Measurements from ENCODE around the gene LMX1B.

LMX1B gene

GRCh38 chr9:126682928-126683697 is 69.4 kb downstream of the LMX1B start:
- DNase-seq, result no peak

- DNase-seq, result no peak
Observed at GRCh38 chr9:126683698-126684044, 69.9 kb downstream of the LMX1B start.

GRCh38 chr9:126684345-126684744 is 70.6 kb downstream of the LMX1B start:
- no peak for DNase-seq

GRCh38 chr9:126684965-126685465 is 71.3 kb downstream of the LMX1B start:
- DNase-seq, result no peak

GRCh38 chr9:126687930-126688461 is 74.3 kb downstream of the LMX1B start:
- DNase-seq, result no peak

GRCh38 chr9:126688617-126689016 is 74.9 kb downstream of the LMX1B start:
- no peak for DNase-seq

GRCh38 chr9:126689027-126689825 is 75.5 kb downstream of the LMX1B start:
- DNase-seq, result no peak

- peak; percentile 77 for DNase-seq
Observed at GRCh38 chr9:126690431-126691051, 76.8 kb downstream of the LMX1B start.

GRCh38 chr9:126692041-126692758 is 78.5 kb downstream of the LMX1B start:
- no peak for DNase-seq

- no peak for DNase-seq
Observed at GRCh38 chr9:126692759-126693427, 79.2 kb downstream of the LMX1B start.

GRCh38 chr9:126693428-126693944 is 79.8 kb downstream of the LMX1B start:
- no peak for DNase-seq

GRCh38 chr9:126694206-126695081 is 80.7 kb downstream of the LMX1B start:
- no peak for DNase-seq

GRCh38 chr9:126695186-126695585 is 81.5 kb downstream of the LMX1B start:
- no peak for DNase-seq

GRCh38 chr9:126695701-126696400 is 82.1 kb downstream of the LMX1B start:
- DNase-seq, result no peak

- no peak for DNase-seq
Observed at GRCh38 chr9:126696401-126697145, 82.8 kb downstream of the LMX1B start.

- DNase-seq, result no peak
Observed at GRCh38 chr9:126697330-126697729, 83.6 kb downstream of the LMX1B start.

GRCh38 chr9:126698251-126698650 is 84.5 kb downstream of the LMX1B start:
- DNase-seq, result no peak

GRCh38 chr9:126698756-126699155 is 85.0 kb downstream of the LMX1B start:
- no peak for DNase-seq

- no peak for DNase-seq
Observed at GRCh38 chr9:126699401-126699881, 85.7 kb downstream of the LMX1B start.

All from stimulated activated CD4-positive, alpha-beta T cell treated with anti-CD3 and anti-CD28 coated beads, Interleukin-15, amount 100 ng/mL, for 24 hours (primary cell).